Measurements from ENCODE around the gene ATP13A3. TPM values are rescaled to one million over a fixed set of nuclear protein-coding genes. Genes with fewer than 3 reads are reported as not detected.
"Not testable (repeated sequence)": the region's sequence is repeated elsewhere in the genome, so short reads cannot be mapped to it uniquely, and the experiment has no call there.

ATP13A3 gene
- total RNA-seq (10 to 100 TPM; 48.1 to 71.7 (median 52.0) TPM), total RNA-seq (109 to 647 (median 147) reads per million in 29 experiments)
- total RNA-seq (2013), result 74.5 TPM

DNA sequence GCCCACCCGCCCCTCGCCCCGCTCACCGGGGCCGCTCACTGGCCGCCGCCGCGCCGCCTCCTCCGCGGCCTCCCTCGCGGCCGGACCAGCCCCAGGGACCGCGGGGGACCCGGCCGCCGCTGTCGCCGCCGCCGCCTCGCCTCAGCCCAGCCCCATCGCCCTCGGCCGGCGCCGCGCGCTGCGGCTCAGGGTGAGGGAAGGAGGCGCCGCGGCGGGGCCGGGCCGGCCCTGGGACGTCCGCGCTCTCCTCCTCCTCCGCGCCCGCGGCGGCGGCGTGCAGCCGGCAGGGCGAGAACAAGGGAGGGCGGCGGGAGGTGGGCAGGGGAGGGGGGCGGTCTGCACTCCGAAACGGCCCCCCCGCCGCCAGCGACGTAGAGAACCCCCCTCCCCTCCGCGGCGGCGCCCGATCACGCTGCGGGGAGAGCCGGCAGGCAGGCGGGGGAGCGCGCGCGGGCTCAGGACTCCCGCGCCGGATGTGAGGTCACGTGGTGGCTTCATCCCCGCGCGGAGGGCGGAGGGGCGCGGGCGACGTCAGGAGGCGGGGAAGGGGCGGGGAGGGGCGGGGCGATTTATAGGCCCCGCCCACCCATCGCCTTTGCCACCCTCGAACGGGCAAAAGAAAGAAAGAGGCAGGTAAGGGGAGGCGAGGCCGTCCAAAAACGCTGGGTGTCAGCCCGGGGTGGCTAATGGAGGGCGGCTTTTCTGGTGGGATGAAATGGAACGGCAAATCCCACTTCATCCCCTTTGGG is at the start of gene ATP13A3:
Gene ATP13A3, minus strand, starts transcription at position 463 of the 749 bp plus-strand sequence. CDS start 24,812 bp downstream, outside the sequence.
- no peaks in the 10 kb centered on the region for H3K27me3 Mint-ChIP-seq
- peaks cover 9% of the 10 kb centered on the region for H3K36me3 Mint-ChIP-seq
- peak; percentile 83 to 88 (median 86) for ATAC-seq (replicated peaks in 1 of 4)
- Histone ChIP-seq H3K4me1 (ENCODE audit: control insufficient read depth in 1 of 2, extremely low read depth in 1 of 2, insufficient read depth in 2 of 2, low read length in 2 of 2) (peaks cover 5 to 32% of the 10 kb centered on the region in 2 experiments), H3K9me3 (no peaks in the 10 kb centered on the region), H3K4me3 (ENCODE audit: control insufficient read depth in 1 of 2, extremely low read depth in 1 of 2, low read length in 1 of 2) (peak within 1 kb of the TSS; percentile 78 to 82), H3K27me3 (replicated peaks in 1 of 2; ENCODE audit: control insufficient read depth in 2 of 2, extremely low read depth in 1 of 2, insufficient read depth in 2 of 2, low read length in 1 of 2) (no peaks in the 10 kb centered on the region), H3K27ac (ENCODE audit: low read length) (peak within 1 kb of the TSS; percentile 82), H3K36me3 (ENCODE audit: control insufficient read depth in 2 of 2, extremely low read depth in 1 of 2, insufficient read depth in 1 of 2, low read length in 1 of 2) (peaks cover 0 to under 1% of the 10 kb centered on the region in 2 donors)
- peak within 1 kb of the TSS; percentile 76 to 92 (median 89) for H3K4me3 Mint-ChIP-seq
- H3K27ac Mint-ChIP-seq, result peak within 1 kb of the TSS; percentile 81 to 90
- POLR2A ChIA-PET, result interaction anchor here in 1 of 2 donors (0.6 kb wide), 1 partner anchor 43 kb away, joined by 7 read pairs; no protein-coding TSS in a partner anchor
- CTCF ChIA-PET, result interaction anchor here in 1 of 2 donors (0.7 to 3.6 kb wide), 5 partner anchors 9 to 91 kb away, joined by 3 to 33 read pairs (median 3); no protein-coding TSS in a partner anchor
- no peaks in the 10 kb centered on the region for H3K9me3 Mint-ChIP-seq
- peak; percentile 80 to 95 (median 89) for DNase-seq
- peaks cover 48 to 58% (median 50%) of the 10 kb centered on the region in 3 donors for H3K4me1 Mint-ChIP-seq
- WGBS (ENCODE audit: insufficient coverage), result under 1% methylated on average over 36 of the region's 99 CpGs

DNA sequence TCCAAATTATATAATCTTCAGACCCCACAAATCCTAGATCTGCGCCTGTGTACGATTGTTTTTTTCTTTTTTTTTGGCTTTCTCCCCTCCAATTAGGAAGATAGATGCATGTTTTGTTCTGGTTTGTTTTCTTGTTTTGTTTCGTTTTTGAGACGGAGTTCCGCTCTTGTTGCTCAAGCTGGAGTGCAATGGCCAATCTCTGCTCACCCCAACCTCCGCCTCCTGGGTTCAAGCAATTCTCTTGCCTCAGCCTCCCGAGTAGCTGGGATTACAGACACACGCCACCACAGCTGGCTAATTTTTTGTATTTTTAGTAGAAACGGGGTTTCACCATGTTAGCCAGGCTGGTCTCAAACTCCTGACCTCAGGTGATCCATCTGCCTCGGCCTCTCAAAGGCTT is 48.4 kb upstream of the ATP13A3 start:
- H3K4me1 ChIP-seq (ENCODE audit: control insufficient read depth in 1 of 2, extremely low read depth in 1 of 2, insufficient read depth in 2 of 2, low read length in 2 of 2); ATAC-seq (replicated peaks in 1 of 4); H3K36me3 Mint-ChIP-seq; H3K4me1 Mint-ChIP-seq; H3K36me3 ChIP-seq (ENCODE audit: control insufficient read depth in 2 of 2, extremely low read depth in 1 of 2, insufficient read depth in 1 of 2, low read length in 1 of 2); H3K4me3 ChIP-seq (ENCODE audit: control insufficient read depth in 1 of 2, extremely low read depth in 1 of 2, low read length in 1 of 2); H3K9me3 ChIP-seq; CTCF ChIA-PET; H3K27me3 ChIP-seq (replicated peaks in 1 of 2; ENCODE audit: control insufficient read depth in 2 of 2, extremely low read depth in 1 of 2, insufficient read depth in 2 of 2, low read length in 1 of 2); H3K27ac ChIP-seq (ENCODE audit: low read length); H3K27ac Mint-ChIP-seq; H3K4me3 Mint-ChIP-seq; H3K27me3 Mint-ChIP-seq; POLR2A ChIA-PET; DNase-seq: not testable (repeated sequence)
- peaks cover 4 to 15% (median 15%) of the 10 kb centered on the region in 3 donors for H3K9me3 Mint-ChIP-seq
- 100% methylated on average over 3 of the region's 10 CpGs for whole genome bisulfite sequencing (ENCODE audit: insufficient coverage)

DNA sequence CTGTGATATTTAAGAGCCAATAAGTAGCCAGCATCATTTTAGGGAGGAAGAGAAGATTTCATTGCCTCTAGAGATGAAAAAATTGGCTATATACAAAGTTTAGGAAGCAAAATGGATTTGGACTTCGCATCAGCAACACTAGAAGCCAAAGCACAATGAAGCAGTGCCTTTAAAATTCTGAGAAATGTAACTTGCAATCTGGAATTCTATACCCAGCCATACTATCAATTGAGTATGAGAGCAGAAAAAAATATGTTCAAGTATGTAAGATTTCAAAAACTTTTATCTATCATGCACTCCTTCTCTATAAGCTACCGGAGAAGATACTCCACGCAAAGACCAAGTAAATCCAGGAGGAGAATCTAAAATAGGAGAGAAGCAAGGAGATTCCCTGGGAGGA is 47.4 kb upstream of the ATP13A3 start:
- CTCF ChIA-PET, result no interaction called here
- H3K4me1 Mint-ChIP-seq, result peaks cover 0 to 9% (median 4%) of the 10 kb centered on the region in 3 donors

GRCh38 chr3:194532591-194532990 is 45.8 kb upstream of the ATP13A3 start:
- 100% methylated on average over 1 of the region's 4 CpGs for WGBS (ENCODE audit: insufficient coverage)
- no peaks in the 10 kb centered on the region for H3K9me3 ChIP-seq
- POLR2A ChIA-PET, result no interaction called here

More for the DNA sequence above, 47.4 kb upstream of the ATP13A3 start:
- no peaks in the 10 kb centered on the region for H3K4me1 ChIP-seq (ENCODE audit: control insufficient read depth in 1 of 2, extremely low read depth in 1 of 2, insufficient read depth in 2 of 2, low read length in 2 of 2)
- Mint-ChIP-seq H3K9me3 (peaks cover 4 to 15% (median 15%) of the 10 kb centered on the region in 3 donors), H3K4me3 (no peak overlapping the region), H3K27ac (no peak overlapping the region), H3K27me3 (peaks cover 0 to 8% of the 10 kb centered on the region in 2 donors), H3K36me3 (no peaks in the 10 kb centered on the region)
- no peak overlapping the region for H3K27ac ChIP-seq (ENCODE audit: low read length)
- DNase-seq (no peak), ATAC-seq (replicated peaks in 1 of 4) (no peak)
- POLR2A ChIA-PET, result no interaction called here
- H3K4me3 ChIP-seq (ENCODE audit: control insufficient read depth in 1 of 2, extremely low read depth in 1 of 2, low read length in 1 of 2), result no peak overlapping the region
- H3K36me3 ChIP-seq (ENCODE audit: control insufficient read depth in 2 of 2, extremely low read depth in 1 of 2, insufficient read depth in 1 of 2, low read length in 1 of 2), result no peaks in the 10 kb centered on the region
- H3K9me3 ChIP-seq, result no peaks in the 10 kb centered on the region
- H3K27me3 ChIP-seq (replicated peaks in 1 of 2; ENCODE audit: control insufficient read depth in 2 of 2, extremely low read depth in 1 of 2, insufficient read depth in 2 of 2, low read length in 1 of 2), result peaks cover 0 to 4% of the 10 kb centered on the region in 2 experiments
- no CpG with 5 or more reads among the region's 3 CpGs for WGBS (ENCODE audit: insufficient coverage)

DNA sequence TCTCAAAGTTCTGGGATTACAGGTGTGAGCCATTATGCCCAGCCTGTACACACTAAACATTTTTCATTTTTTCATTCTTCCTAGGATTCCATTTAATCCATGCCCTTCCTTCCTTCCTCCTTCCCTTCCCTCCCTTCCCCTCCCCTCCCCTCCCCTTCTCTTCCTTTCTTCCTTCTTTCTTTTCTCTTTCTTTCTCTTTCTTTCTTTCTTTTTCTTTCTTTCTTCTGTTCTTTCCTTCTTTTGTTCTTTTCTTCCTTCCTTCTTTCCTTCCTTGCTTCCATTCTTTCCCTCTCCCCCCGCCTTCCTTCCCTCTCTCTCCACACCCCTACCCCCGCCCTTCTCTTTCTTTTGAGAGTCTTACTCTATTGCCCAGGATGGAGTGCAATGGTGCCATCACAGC is 40.9 kb upstream of the ATP13A3 start:
- peaks cover 3% of the 10 kb centered on the region in 2 donors for H3K27me3 Mint-ChIP-seq
- Histone ChIP-seq H3K36me3 (ENCODE audit: control insufficient read depth in 2 of 2, extremely low read depth in 1 of 2, insufficient read depth in 1 of 2, low read length in 1 of 2) (no peaks in the 10 kb centered on the region), H3K9me3 (no peaks in the 10 kb centered on the region), H3K27me3 (replicated peaks in 1 of 2; ENCODE audit: control insufficient read depth in 2 of 2, extremely low read depth in 1 of 2, insufficient read depth in 2 of 2, low read length in 1 of 2) (peaks cover 0 to 2% of the 10 kb centered on the region in 2 experiments), H3K4me1 (ENCODE audit: control insufficient read depth in 1 of 2, extremely low read depth in 1 of 2, insufficient read depth in 2 of 2, low read length in 2 of 2) (no peaks in the 10 kb centered on the region), H3K4me3 (ENCODE audit: control insufficient read depth in 1 of 2, extremely low read depth in 1 of 2, low read length in 1 of 2) (no peak overlapping the region), H3K27ac (ENCODE audit: low read length) (no peak overlapping the region)
- no peak overlapping the region for H3K4me3 Mint-ChIP-seq
- no peaks in the 10 kb centered on the region for H3K36me3 Mint-ChIP-seq
- POLR2A ChIA-PET, result no interaction called here
- DNase-seq (no peak), ATAC-seq (replicated peaks in 1 of 4) (no peak)
- no peaks in the 10 kb centered on the region for H3K4me1 Mint-ChIP-seq
- CTCF ChIA-PET, result interaction anchor here in 1 of 2 donors (0.6 kb wide), 1 partner anchor 1315 kb away, joined by 4 read pairs; no protein-coding TSS in a partner anchor
- no peaks in the 10 kb centered on the region for H3K9me3 Mint-ChIP-seq
- no peak overlapping the region for H3K27ac Mint-ChIP-seq
- no CpG with 5 or more reads among the region's 2 CpGs for WGBS (ENCODE audit: insufficient coverage)

More at GRCh38 chr3:194532591-194532990, 45.8 kb upstream of the ATP13A3 start:
- no peaks in the 10 kb centered on the region for H3K4me1 ChIP-seq (ENCODE audit: control insufficient read depth in 1 of 2, extremely low read depth in 1 of 2, insufficient read depth in 2 of 2, low read length in 2 of 2)
- CTCF ChIA-PET, result no interaction called here
- DNase-seq, result no peak
- Mint-ChIP-seq H3K27me3 (peaks cover 0 to 8% of the 10 kb centered on the region in 2 donors), H3K36me3 (no peaks in the 10 kb centered on the region), H3K9me3 (peaks cover 4 to 15% (median 15%) of the 10 kb centered on the region in 3 donors), H3K4me1 (peaks cover 0 to 6% (median 4%) of the 10 kb centered on the region in 3 donors), H3K4me3 (no peak overlapping the region), H3K27ac (no peak overlapping the region)
- H3K27ac ChIP-seq (ENCODE audit: low read length), result no peak overlapping the region
- H3K36me3 ChIP-seq (ENCODE audit: control insufficient read depth in 2 of 2, extremely low read depth in 1 of 2, insufficient read depth in 1 of 2, low read length in 1 of 2), result no peaks in the 10 kb centered on the region
- no peak overlapping the region for H3K4me3 ChIP-seq (ENCODE audit: control insufficient read depth in 1 of 2, extremely low read depth in 1 of 2, low read length in 1 of 2)
- no peak for ATAC-seq (replicated peaks in 1 of 4)
- peaks cover 0 to 6% of the 10 kb centered on the region in 2 experiments for H3K27me3 ChIP-seq (replicated peaks in 1 of 2; ENCODE audit: control insufficient read depth in 2 of 2, extremely low read depth in 1 of 2, insufficient read depth in 2 of 2, low read length in 1 of 2)

DNA sequence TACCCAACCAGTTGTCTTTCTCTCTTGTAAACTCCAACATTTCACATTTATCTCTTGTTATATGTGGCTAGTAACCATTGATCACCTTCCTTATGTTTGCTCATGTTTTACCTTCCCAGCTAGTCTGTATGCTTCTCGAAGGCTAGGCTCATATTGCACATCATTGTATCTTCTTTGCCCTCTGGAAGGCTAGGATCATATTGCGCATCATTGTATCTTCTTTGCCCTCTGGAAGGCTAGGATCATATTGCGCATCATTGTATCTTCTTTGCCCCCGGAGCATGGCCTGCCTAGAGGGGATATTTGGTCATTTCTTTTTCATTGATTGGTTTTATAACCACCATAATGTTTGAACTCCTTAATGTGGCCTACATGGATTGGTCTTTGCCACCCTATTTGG is 39.4 kb upstream of the ATP13A3 start:
- H3K4me3 Mint-ChIP-seq, result no peak overlapping the region
- H3K36me3 ChIP-seq (ENCODE audit: control insufficient read depth in 2 of 2, extremely low read depth in 1 of 2, insufficient read depth in 1 of 2, low read length in 1 of 2), result no peaks in the 10 kb centered on the region
- no peak for DNase-seq
- H3K27me3 Mint-ChIP-seq, result peaks cover 3% of the 10 kb centered on the region in 2 donors
- no peaks in the 10 kb centered on the region for H3K9me3 ChIP-seq
- no peaks in the 10 kb centered on the region for H3K36me3 Mint-ChIP-seq
- H3K27me3 ChIP-seq (replicated peaks in 1 of 2; ENCODE audit: control insufficient read depth in 2 of 2, extremely low read depth in 1 of 2, insufficient read depth in 2 of 2, low read length in 1 of 2), result peaks cover 0 to 2% of the 10 kb centered on the region in 2 experiments
- no peaks in the 10 kb centered on the region for H3K4me1 ChIP-seq (ENCODE audit: control insufficient read depth in 1 of 2, extremely low read depth in 1 of 2, insufficient read depth in 2 of 2, low read length in 2 of 2)
- ChIA-PET CTCF (no interaction called here), POLR2A (interaction anchor here in 1 of 2 donors (0.5 kb wide), 1 partner anchor 61 kb away, joined by 4 read pairs; no protein-coding TSS in a partner anchor)
- H3K4me3 ChIP-seq (ENCODE audit: control insufficient read depth in 1 of 2, extremely low read depth in 1 of 2, low read length in 1 of 2), result no peak overlapping the region
- no peaks in the 10 kb centered on the region for H3K9me3 Mint-ChIP-seq
- ATAC-seq (replicated peaks in 1 of 4), result no peak
- H3K4me1 Mint-ChIP-seq, result peaks cover 0 to 2% (median 2%) of the 10 kb centered on the region in 3 donors
- H3K27ac ChIP-seq (ENCODE audit: low read length), result no peak overlapping the region
- H3K27ac Mint-ChIP-seq, result no peak overlapping the region
- 83% methylated on average over 1 of the region's 4 CpGs for WGBS (ENCODE audit: insufficient coverage)

All from T-cell (primary cell).